Measurements from ENCODE around the gene EIF2B2.

- no peak for TF ChIP-seq CTCF (conservative IDR thresholded peaks at IDR 0.05; ENCODE audit: low read depth in 2 of 2)
- TF ChIP-seq REST (IDR thresholded peaks at IDR 0.05; ENCODE audit: unreplicated experiment) = no peak
- TF ChIP-seq ZNF331 (CRISPR knock-in tag; IDR thresholded peaks at IDR 0.05; ENCODE audit: low read depth) = no peak
- peak; percentile 92 for TF ChIP-seq POLR2AphosphoS5 (IDR thresholded peaks at IDR 0.05; ENCODE audit: low read depth)
- no peak for TF ChIP-seq EZH2 (IDR thresholded peaks at IDR 0.05; ENCODE audit: low read depth, unreplicated experiment)
- no peak for TF ChIP-seq ETS1 (IDR thresholded peaks at IDR 0.05)
- TF ChIP-seq JUNB (IDR thresholded peaks at IDR 0.05; ENCODE audit: unreplicated experiment) = no peak
- TF ChIP-seq ZNF114 (CRISPR knock-in tag; IDR thresholded peaks at IDR 0.05) = no peak
- no peak for TF ChIP-seq EZH2phosphoT487 (IDR thresholded peaks at IDR 0.05; ENCODE audit: unreplicated experiment)
- TF ChIP-seq CREB1 (CRISPR knock-in tag; IDR thresholded peaks at IDR 0.05; ENCODE audit: low read depth) = no peak
- no peak for TF ChIP-seq STAT1 (IDR thresholded peaks at IDR 0.05; ENCODE audit: unreplicated experiment)
- TF ChIP-seq NANOG (IDR thresholded peaks at IDR 0.05; ENCODE audit: borderline replicate concordance) = no peak
Measured at GRCh38 chr14:75050852-75051555, 48.3 kb downstream of the EIF2B2 start, which contains the start of gene MLH3.

Data from GM23338 (cell line).